NT2/D1 (cell line): ENCODE measurements around the gene PTTG1IP2.

Experiments
- SUZ12 ChIP-seq: IDR thresholded peaks from 2 replicates; pipeline ENCODE4 v1.6.1; 2011; ENCODE audit not compliant: insufficient read length, insufficient read depth; ENCODE audit errors: extremely low read depth
- YY1 ChIP-seq: IDR thresholded peaks from 2 replicates; pipeline ENCODE4 v1.6.1; 2011; ENCODE audit not compliant: insufficient read length, insufficient read depth

GRCh38 chr7:90511776-90512175, 42.3 kb downstream of the PTTG1IP2 start:
- TF ChIP-seq SUZ12 (no peak), YY1 (no peak)
